GM10847 (cell line): ENCODE data around the gene PCYOX1L.

Source experiments
- POLR2A ChIP-seq: IDR thresholded peaks from 2 replicates; pipeline ENCODE4 v1.6.1; 2011; ENCODE audit not compliant: insufficient read length; ENCODE audit errors: extremely low read depth

The PCYOX1L gene

GRCh38 chr5:149383399-149383798, 25.6 kb downstream of the PCYOX1L start:
- no peak for TF ChIP-seq POLR2A

GRCh38 chr5:149386166-149386565, 28.3 kb downstream of the PCYOX1L start:
- TF ChIP-seq POLR2A: no peak

GRCh38 chr5:149387081-149387631, 29.3 kb downstream of the PCYOX1L start:
- TF ChIP-seq POLR2A: no peak

GRCh38 chr5:149387982-149388381, 30.1 kb downstream of the PCYOX1L start:
- TF ChIP-seq POLR2A: no peak

- TF ChIP-seq POLR2A: no peak
Observed at GRCh38 chr5:149388498-149389190, 30.8 kb downstream of the PCYOX1L start.

- no peak for TF ChIP-seq POLR2A
Observed at GRCh38 chr5:149389552-149390495, 32.0 kb downstream of the PCYOX1L start.

GRCh38 chr5:149391524-149391923, 33.7 kb downstream of the PCYOX1L start:
- TF ChIP-seq POLR2A: no peak

- no peak for TF ChIP-seq POLR2A
Observed at GRCh38 chr5:149392718-149393117, 34.9 kb downstream of the PCYOX1L start.

- no peak for TF ChIP-seq POLR2A
Observed at GRCh38 chr5:149397530-149397929, 39.7 kb downstream of the PCYOX1L start.

- no peak for TF ChIP-seq POLR2A
Observed at GRCh38 chr5:149399775-149400174, 41.9 kb downstream of the PCYOX1L start.

GRCh38 chr5:149400304-149400703, 42.5 kb downstream of the PCYOX1L start:
- TF ChIP-seq POLR2A: no peak

- TF ChIP-seq POLR2A: no peak
Observed at GRCh38 chr5:149401051-149401450, 43.2 kb downstream of the PCYOX1L start.

- no peak for TF ChIP-seq POLR2A
Observed at GRCh38 chr5:149402291-149402690, 44.4 kb downstream of the PCYOX1L start.

- no peak for TF ChIP-seq POLR2A
Observed at GRCh38 chr5:149403923-149404745, 46.3 kb downstream of the PCYOX1L start.
